SK-N-SH treated with all-trans-retinoic acid at 6 μM for 48 hours (cell line): Measurements from ENCODE around the gene LDHAL6A.

Experiments
- ATAC-seq: fragments of 200-7000 bp; cut with Tn5 transposase; 3 replicates; pipeline ENCODE4 v1.9.1; 2020; ENCODE audit warnings: mild to moderate bottlenecking, moderate library complexity
- ARNTL ChIP-seq: fragments of 450-650 bp; formaldehyde crosslinking; IDR thresholded peaks from 2 replicates; pipeline ENCODE4 v1.5.0; 2020; ENCODE audit warnings: low read depth, mild to moderate bottlenecking, moderate library complexity, borderline replicate concordance
- BACH2 ChIP-seq: fragments of 250-450 bp; sonication (Bioruptor Pico); IDR thresholded peaks from 2 replicates; pipeline ENCODE4 v1.9.0; 2021; ENCODE audit warnings: mild to moderate bottlenecking, borderline replicate concordance
- CSDC2 ChIP-seq: fragments of 250-450 bp; sonication (Bioruptor Pico); IDR thresholded peaks from 2 replicates; pipeline ENCODE4 v1.5.0; 2020; ENCODE audit warnings: mild to moderate bottlenecking, moderate library complexity
- ESRRG ChIP-seq: fragments of 250-450 bp; sonication (Bioruptor Pico); IDR thresholded peaks from 2 replicates; pipeline ENCODE4 v1.6.1; 2021; ENCODE audit warnings: mild to moderate bottlenecking
- ISL1 ChIP-seq: fragments of 250-450 bp; sonication (Bioruptor Pico); IDR thresholded peaks from 2 replicates; pipeline ENCODE4 v2.1.2; 2022; ENCODE audit warnings: mild to moderate bottlenecking, moderate library complexity
- OSR1 ChIP-seq: fragments of 250-450 bp; sonication (Bioruptor Pico); IDR thresholded peaks from 2 replicates; pipeline ENCODE4 v1.8.0; 2022; ENCODE audit warnings: moderate library complexity, mild to moderate bottlenecking, inconsistent platforms
- RARB ChIP-seq: fragments of 250-450 bp; sonication (Bioruptor Pico); IDR thresholded peaks from 2 replicates; pipeline ENCODE4 v1.8.0; 2021; ENCODE audit warnings: mild to moderate bottlenecking, moderate library complexity
- SNAI2 ChIP-seq: fragments of 250-450 bp; sonication (Bioruptor Pico); IDR thresholded peaks from 2 replicates; pipeline ENCODE4 v1.5.0; 2020; ENCODE audit warnings: mild to moderate bottlenecking, moderate library complexity
- TCF4 ChIP-seq: fragments of 250-450 bp; sonication (Bioruptor Pico); IDR thresholded peaks from 2 replicates; pipeline ENCODE4 v1.8.0; 2021; ENCODE audit warnings: mild to moderate bottlenecking, moderate library complexity, borderline replicate concordance
- TOX ChIP-seq: fragments of 250-450 bp; sonication (Bioruptor Pico); IDR thresholded peaks from 2 replicates; pipeline ENCODE4 v1.8.0; 2021; ENCODE audit warnings: mild to moderate bottlenecking, moderate library complexity, borderline replicate concordance
- ZFP3 ChIP-seq: fragments of 250-450 bp; sonication (Bioruptor Pico); IDR thresholded peaks from 2 replicates; pipeline ENCODE4 v1.5.0; 2020; ENCODE audit warnings: mild to moderate bottlenecking, moderate library complexity
- ZFP30 ChIP-seq: fragments of 450-650 bp; formaldehyde crosslinking; IDR thresholded peaks from 2 replicates; pipeline ENCODE4 v1.5.0; 2022; ENCODE audit warnings: mild to moderate bottlenecking, moderate library complexity
- ZNF565 ChIP-seq: fragments of 450-650 bp; formaldehyde crosslinking; conservative IDR thresholded peaks from 2 replicates; pipeline ENCODE4 v1.5.0; 2020; ENCODE audit warnings: low read depth, mild to moderate bottlenecking, moderate library complexity
- ZNF8 ChIP-seq: fragments of 450-650 bp; formaldehyde crosslinking; IDR thresholded peaks from 2 replicates; pipeline ENCODE4 v1.5.0; 2020; ENCODE audit warnings: mild to moderate bottlenecking, moderate library complexity
- TF ChIP-seq, protein P1 (sequence below): fragments of 250-450 bp; sonication (Bioruptor Pico); IDR thresholded peaks from 2 replicates; pipeline ENCODE4 v1.5.0; 2020; ENCODE audit warnings: mild to moderate bottlenecking, moderate library complexity
- TF ChIP-seq, protein P2 (sequence below): fragments of 250-450 bp; sonication (Bioruptor Pico); IDR thresholded peaks from 2 replicates; pipeline ENCODE4 v1.5.1; 2021; ENCODE audit warnings: mild to moderate bottlenecking, moderate library complexity
- TF ChIP-seq, protein P3 (sequence below): fragments of 250-450 bp; sonication (Bioruptor Pico); IDR thresholded peaks from 2 replicates; pipeline ENCODE4 v1.8.0; 2020; ENCODE audit warnings: mild to moderate bottlenecking, moderate library complexity, borderline replicate concordance
- TF ChIP-seq, protein P4 (sequence below): fragments of 250-450 bp; sonication (Bioruptor Pico); IDR thresholded peaks from 2 replicates; pipeline ENCODE4 v1.5.1; 2020; ENCODE audit warnings: low read depth, mild to moderate bottlenecking, moderate library complexity
- TF ChIP-seq, protein P5 (sequence below): fragments of 250-450 bp; sonication (Bioruptor Pico); IDR thresholded peaks from 2 replicates; pipeline ENCODE4 v1.8.0; 2021; ENCODE audit warnings: low read depth, mild to moderate bottlenecking, moderate library complexity, borderline replicate concordance

Gene LDHAL6A

DNA sequence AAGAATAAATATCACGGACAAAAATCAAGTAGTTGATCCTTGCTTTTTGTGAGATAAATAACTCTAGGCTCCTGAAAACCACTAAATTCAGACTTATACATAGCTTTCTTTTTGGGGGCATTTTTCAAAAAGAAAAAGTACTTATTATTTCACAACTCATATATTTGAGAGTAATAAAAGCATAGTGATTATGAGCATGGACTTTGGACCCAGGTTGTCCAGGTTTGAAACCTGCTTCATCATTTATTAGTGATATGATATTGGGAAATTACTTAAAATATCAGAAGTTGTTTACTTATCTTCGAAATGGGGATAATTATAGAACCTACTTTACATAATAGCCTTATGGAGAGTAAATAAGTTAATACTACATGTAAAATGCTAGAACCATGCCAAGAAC lies 17.0 kb upstream of the LDHAL6A start (continued):
- no peak for TF ChIP-seq ZFP3 (CRISPR knock-in tag)
- TF ChIP-seq, all 23 proteins: peak for 0

DNA sequence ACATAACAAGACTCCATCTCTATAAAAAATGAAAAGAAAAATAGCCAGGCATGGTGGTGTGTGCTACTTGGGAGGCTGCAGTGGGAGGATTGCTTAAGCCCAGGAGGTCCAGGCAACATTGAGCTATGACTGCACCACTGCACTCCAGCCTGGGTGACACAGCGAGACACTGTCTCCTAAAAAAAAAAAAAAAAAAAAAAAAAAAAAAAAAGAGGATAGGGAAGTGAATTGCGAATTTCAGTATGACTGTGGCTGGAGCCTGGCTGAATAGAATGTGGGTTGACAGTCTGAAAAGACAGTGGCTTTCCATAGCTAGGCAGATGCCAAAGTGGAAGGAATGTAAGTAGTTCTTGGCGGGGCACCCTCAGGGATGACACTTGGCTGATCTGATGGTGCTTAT lies 6.4 kb upstream of the LDHAL6A start:
- no peak for TF ChIP-seq ISL1
- TF ChIP-seq ZNF8 (CRISPR knock-in tag), result no peak
- no peak for TF ChIP-seq BACH2 (CRISPR knock-in tag)
- TF ChIP-seq OSR1, result no peak
- TF ChIP-seq, protein P1, sequence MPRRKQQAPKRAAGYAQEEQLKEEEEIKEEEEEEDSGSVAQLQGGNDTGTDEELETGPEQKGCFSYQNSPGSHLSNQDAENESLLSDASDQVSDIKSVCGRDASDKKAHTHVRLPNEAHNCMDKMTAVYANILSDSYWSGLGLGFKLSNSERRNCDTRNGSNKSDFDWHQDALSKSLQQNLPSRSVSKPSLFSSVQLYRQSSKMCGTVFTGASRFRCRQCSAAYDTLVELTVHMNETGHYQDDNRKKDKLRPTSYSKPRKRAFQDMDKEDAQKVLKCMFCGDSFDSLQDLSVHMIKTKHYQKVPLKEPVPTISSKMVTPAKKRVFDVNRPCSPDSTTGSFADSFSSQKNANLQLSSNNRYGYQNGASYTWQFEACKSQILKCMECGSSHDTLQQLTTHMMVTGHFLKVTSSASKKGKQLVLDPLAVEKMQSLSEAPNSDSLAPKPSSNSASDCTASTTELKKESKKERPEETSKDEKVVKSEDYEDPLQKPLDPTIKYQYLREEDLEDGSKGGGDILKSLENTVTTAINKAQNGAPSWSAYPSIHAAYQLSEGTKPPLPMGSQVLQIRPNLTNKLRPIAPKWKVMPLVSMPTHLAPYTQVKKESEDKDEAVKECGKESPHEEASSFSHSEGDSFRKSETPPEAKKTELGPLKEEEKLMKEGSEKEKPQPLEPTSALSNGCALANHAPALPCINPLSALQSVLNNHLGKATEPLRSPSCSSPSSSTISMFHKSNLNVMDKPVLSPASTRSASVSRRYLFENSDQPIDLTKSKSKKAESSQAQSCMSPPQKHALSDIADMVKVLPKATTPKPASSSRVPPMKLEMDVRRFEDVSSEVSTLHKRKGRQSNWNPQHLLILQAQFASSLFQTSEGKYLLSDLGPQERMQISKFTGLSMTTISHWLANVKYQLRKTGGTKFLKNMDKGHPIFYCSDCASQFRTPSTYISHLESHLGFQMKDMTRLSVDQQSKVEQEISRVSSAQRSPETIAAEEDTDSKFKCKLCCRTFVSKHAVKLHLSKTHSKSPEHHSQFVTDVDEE (CRISPR knock-in tag), result no peak
- TF ChIP-seq ESRRG (CRISPR knock-in tag), result no peak
- no peak for TF ChIP-seq CSDC2
- ATAC-seq, result no peak

DNA sequence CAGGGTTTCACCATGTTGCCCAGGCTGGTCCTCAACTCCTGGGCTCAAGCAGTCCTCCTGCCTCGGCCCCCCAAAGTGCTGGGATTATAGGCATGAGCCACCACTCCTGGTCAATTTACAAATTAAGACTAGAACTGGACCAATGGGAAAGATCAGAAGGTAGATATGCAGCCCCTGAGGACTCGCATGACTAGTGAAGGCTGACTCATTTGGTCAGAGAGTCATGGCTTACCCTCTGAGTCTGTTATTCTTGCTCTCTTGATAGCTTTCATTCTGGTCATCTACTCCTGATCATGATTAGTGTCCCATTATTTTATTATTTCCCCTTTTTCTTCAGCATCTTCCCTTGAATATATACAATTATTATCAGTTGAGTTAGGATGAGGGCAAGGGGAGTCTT lies 2.7 kb upstream of the LDHAL6A start:
- peak; percentile 43; the same call in 2 of the 3 replicates for ATAC-seq

DNA sequence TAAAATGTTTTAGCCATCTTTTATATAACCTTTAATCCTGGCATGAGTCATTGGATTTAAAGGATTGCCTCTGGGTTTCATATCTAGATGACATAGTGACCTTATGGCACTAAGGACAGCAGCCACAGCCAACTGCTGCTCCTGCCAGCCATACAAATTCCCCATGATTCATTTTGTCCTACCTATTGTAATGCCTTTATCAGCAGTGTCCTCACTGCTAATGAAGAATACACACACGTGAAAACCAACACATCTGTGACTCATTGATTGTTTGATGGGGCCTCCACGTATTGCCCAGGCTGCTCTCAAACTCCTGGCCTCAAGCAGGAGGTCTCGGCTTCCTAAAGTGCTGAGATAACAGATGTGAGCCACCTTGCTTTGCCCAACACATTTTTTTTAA lies 1.8 kb downstream of the LDHAL6A start:
- no peak for ATAC-seq
- TF ChIP-seq, protein P2, sequence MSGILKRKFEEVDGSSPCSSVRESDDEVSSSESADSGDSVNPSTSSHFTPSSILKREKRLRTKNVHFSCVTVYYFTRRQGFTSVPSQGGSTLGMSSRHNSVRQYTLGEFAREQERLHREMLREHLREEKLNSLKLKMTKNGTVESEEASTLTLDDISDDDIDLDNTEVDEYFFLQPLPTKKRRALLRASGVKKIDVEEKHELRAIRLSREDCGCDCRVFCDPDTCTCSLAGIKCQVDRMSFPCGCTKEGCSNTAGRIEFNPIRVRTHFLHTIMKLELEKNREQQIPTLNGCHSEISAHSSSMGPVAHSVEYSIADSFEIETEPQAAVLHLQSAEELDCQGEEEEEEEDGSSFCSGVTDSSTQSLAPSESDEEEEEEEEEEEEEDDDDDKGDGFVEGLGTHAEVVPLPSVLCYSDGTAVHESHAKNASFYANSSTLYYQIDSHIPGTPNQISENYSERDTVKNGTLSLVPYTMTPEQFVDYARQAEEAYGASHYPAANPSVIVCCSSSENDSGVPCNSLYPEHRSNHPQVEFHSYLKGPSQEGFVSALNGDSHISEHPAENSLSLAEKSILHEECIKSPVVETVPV (CRISPR knock-in tag), result no peak
- no peak for TF ChIP-seq TCF4 (CRISPR knock-in tag)
- TF ChIP-seq RARB (CRISPR knock-in tag), result no peak
- TF ChIP-seq, all 23 proteins: peak for 0

More for the DNA sequence above, 2.7 kb upstream of the LDHAL6A start:
- TF ChIP-seq RARB (CRISPR knock-in tag), result no peak
- no peak for TF ChIP-seq SNAI2
- no peak for TF ChIP-seq ARNTL (CRISPR knock-in tag)
- no peak for TF ChIP-seq CSDC2
- TF ChIP-seq ZNF8 (CRISPR knock-in tag), result no peak

DNA sequence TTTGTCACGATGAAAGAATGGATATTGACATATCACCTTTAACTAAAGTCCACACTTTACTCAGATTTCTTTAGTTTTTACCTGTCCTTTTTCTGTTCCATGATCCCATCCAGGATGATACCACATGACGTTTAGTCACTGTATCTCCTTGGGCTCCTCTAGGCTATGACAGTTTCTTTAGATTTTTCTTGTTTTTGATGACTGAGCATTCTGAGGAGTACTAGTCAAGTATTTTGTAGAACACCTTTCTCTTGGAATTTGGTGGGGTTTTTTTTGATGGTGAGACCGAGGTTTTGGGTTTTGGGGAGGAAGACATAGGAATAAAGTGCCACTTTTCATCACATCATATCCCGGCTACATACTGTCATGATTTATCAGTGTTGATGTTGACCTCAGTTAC lies 4.0 kb downstream of the LDHAL6A start:
- TF ChIP-seq ESRRG (CRISPR knock-in tag) (no peak), TCF4 (CRISPR knock-in tag) (no peak), ZNF8 (CRISPR knock-in tag) (no peak), BACH2 (CRISPR knock-in tag) (no peak)
- TF ChIP-seq, protein P3, sequence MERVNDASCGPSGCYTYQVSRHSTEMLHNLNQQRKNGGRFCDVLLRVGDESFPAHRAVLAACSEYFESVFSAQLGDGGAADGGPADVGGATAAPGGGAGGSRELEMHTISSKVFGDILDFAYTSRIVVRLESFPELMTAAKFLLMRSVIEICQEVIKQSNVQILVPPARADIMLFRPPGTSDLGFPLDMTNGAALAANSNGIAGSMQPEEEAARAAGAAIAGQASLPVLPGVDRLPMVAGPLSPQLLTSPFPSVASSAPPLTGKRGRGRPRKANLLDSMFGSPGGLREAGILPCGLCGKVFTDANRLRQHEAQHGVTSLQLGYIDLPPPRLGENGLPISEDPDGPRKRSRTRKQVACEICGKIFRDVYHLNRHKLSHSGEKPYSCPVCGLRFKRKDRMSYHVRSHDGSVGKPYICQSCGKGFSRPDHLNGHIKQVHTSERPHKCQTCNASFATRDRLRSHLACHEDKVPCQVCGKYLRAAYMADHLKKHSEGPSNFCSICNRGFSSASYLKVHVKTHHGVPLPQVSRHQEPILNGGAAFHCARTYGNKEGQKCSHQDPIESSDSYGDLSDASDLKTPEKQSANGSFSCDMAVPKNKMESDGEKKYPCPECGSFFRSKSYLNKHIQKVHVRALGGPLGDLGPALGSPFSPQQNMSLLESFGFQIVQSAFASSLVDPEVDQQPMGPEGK, result no peak
- TF ChIP-seq, protein P4, sequence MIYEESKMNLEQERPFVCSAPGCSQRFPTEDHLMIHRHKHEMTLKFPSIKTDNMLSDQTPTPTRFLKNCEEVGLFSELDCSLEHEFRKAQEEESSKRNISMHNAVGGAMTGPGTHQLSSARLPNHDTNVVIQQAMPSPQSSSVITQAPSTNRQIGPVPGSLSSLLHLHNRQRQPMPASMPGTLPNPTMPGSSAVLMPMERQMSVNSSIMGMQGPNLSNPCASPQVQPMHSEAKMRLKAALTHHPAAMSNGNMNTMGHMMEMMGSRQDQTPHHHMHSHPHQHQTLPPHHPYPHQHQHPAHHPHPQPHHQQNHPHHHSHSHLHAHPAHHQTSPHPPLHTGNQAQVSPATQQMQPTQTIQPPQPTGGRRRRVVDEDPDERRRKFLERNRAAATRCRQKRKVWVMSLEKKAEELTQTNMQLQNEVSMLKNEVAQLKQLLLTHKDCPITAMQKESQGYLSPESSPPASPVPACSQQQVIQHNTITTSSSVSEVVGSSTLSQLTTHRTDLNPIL (CRISPR knock-in tag), result no peak
- TF ChIP-seq, protein P5, sequence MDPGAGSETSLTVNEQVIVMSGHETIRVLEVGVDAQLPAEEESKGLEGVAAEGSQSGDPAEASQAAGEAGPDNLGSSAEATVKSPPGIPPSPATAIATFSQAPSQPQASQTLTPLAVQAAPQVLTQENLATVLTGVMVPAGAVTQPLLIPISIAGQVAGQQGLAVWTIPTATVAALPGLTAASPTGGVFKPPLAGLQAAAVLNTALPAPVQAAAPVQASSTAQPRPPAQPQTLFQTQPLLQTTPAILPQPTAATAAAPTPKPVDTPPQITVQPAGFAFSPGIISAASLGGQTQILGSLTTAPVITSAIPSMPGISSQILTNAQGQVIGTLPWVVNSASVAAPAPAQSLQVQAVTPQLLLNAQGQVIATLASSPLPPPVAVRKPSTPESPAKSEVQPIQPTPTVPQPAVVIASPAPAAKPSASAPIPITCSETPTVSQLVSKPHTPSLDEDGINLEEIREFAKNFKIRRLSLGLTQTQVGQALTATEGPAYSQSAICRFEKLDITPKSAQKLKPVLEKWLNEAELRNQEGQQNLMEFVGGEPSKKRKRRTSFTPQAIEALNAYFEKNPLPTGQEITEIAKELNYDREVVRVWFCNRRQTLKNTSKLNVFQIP, result no peak
- ATAC-seq, result no peak

DNA sequence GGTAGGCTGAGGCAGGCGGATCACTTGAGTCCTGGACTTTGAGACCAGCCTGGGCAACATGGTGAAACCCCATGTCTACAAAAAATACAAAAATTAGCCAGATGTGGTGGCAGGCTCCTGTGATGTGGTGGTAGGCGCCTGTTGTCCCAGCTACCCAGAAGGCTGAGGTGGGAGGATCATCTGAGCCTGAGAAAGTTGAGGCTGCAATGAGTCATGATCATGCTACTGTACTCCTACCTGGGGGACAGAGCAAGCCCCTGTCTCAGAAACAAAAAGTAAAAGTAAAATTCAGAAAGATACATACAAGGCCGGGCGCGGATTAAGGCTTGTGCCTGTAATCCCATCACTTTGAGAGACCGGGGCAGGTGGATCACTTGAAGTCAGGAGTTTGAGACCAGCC lies 6.3 kb downstream of the LDHAL6A start:
- TF ChIP-seq, protein P1 (CRISPR knock-in tag), result no peak
- TF ChIP-seq SNAI2 (no peak), ZFP30 (CRISPR knock-in tag) (no peak), ISL1 (no peak), OSR1 (no peak), TOX (CRISPR knock-in tag) (no peak), ZNF565 (CRISPR knock-in tag) (no peak)
- no peak for ATAC-seq
